Transverse colon (tissue), 4 donors: ENCODE measurements around the gene NHS.

Experiments
- EP300 ChIP-seq: sonication (generic); formaldehyde crosslinking; IDR thresholded peaks from one replicate; pipeline ENCODE4 v1.6.1; 2017; ENCODE audit warnings: antibody characterized with exemption, low read depth
- POLR2A ChIP-seq: fragments of 450-650 bp; IDR thresholded peaks from one replicate; pipeline ENCODE4 v1.6.1; 2016; ENCODE audit warnings: antibody characterized with exemption, mild to moderate bottlenecking, moderate library complexity
- POLR2AphosphoS5 ChIP-seq, 3 donors: sonication (generic); formaldehyde crosslinking; IDR thresholded peaks; one replicate each; pipeline ENCODE4 v1.6.1; 2016; ENCODE audit warnings: antibody characterized with exemption in 3 of 3
- TF ChIP-seq, protein P1 (sequence below), 5 experiments: fragments of 200-600 bp in 3 of 5; fragments of 450-650 bp in 2 of 5; sonication (generic) in 3 of 5; IDR thresholded peaks; 1 replicate in 2 of 5; 2 replicates in 3 of 5; pipeline ENCODE4 v1.5.1; 2016 to 2017; ENCODE audit warnings: antibody characterized with exemption in 5 of 5, inconsistent platforms in 3 of 5, mild to moderate bottlenecking in 2 of 5, moderate library complexity in 1 of 5

DNA sequence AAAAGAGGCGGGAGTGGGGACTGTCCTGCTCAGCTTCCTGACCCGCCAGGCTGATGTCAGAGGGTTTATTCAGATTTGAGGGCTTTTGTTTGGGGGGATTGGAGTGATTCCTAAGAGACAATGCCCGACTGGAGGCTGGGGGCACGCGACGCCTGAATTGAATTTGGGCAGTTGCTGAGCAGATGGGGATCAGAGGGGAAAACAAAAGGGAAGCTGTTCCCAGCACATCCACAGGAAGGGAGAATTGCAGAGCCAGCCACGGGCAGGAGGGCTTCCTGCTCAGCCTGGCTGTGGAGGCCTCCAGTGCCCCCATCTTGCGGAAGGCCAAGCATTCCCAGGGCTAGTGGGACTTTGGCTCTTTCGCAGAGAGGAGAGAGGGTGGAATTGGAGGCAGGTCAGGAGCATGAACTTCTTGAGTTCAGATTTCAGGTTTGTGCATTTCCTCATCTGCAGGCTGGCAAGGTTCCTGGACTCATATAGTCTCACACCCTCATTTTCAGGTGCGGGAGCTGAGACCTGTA, 162.8 kb downstream of the NHS start:
- TF ChIP-seq, protein P1, sequence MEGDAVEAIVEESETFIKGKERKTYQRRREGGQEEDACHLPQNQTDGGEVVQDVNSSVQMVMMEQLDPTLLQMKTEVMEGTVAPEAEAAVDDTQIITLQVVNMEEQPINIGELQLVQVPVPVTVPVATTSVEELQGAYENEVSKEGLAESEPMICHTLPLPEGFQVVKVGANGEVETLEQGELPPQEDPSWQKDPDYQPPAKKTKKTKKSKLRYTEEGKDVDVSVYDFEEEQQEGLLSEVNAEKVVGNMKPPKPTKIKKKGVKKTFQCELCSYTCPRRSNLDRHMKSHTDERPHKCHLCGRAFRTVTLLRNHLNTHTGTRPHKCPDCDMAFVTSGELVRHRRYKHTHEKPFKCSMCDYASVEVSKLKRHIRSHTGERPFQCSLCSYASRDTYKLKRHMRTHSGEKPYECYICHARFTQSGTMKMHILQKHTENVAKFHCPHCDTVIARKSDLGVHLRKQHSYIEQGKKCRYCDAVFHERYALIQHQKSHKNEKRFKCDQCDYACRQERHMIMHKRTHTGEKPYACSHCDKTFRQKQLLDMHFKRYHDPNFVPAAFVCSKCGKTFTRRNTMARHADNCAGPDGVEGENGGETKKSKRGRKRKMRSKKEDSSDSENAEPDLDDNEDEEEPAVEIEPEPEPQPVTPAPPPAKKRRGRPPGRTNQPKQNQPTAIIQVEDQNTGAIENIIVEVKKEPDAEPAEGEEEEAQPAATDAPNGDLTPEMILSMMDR (IDR thresholded peaks at IDR 0.05): no peak
- TF ChIP-seq POLR2AphosphoS5 (IDR thresholded peaks at IDR 0.05) (no peak), POLR2A (no peak), EP300 (no peak)
